ENCODE data around the gene FBXW7. TPM values are rescaled to one million over a fixed set of nuclear protein-coding genes. Genes with fewer than 3 reads are reported as not detected.

FBXW7 gene
- total and polyA plus RNA-seq, 4 donors = 6.5 to 62.7 (median 32.5) TPM

- DNase-seq = no peak
These were observed 10.0 kb downstream of the FBXW7 start for GRCh38 chr4:152525878-152526277.

GRCh38 chr4:152524427-152524826 is 11.5 kb downstream of the FBXW7 start:
- 94 to 95% methylated on average over 3 of the region's 3 CpGs for WGBS, 2 donors
- intact Hi-C loops (cut with DNase I) = no loop called here
- no peaks in the 10 kb centered on the region for H3K4me1 ChIP-seq (ENCODE audit: control insufficient read depth in 1 of 2, insufficient read depth in 2 of 2, low read length in 2 of 2)

More at GRCh38 chr4:152525878-152526277, 10.0 kb downstream of the FBXW7 start:
- no peak overlapping the region for H3K4me3 ChIP-seq (ENCODE audit: low read length in 2 of 2)
- peaks cover 0 to 2% of the 10 kb centered on the region in 2 donors for H3K4me1 ChIP-seq (ENCODE audit: control insufficient read depth in 1 of 2, insufficient read depth in 2 of 2, low read length in 2 of 2)
- 82 to 84% methylated on average over 4 of the region's 4 CpGs for WGBS, 2 donors
- no peaks in the 10 kb centered on the region for H3K36me3 ChIP-seq (ENCODE audit: control insufficient read depth in 1 of 2, insufficient read depth in 2 of 2, low read length in 1 of 2)
- no peak overlapping the region for H3K27ac ChIP-seq (ENCODE audit: low read depth in 1 of 2, low read length in 2 of 2)
- no peaks in the 10 kb centered on the region for H3K27me3 ChIP-seq (ENCODE audit: control insufficient read depth in 1 of 2, insufficient read depth in 2 of 2, low read length in 1 of 2)
- no peaks in the 10 kb centered on the region for H3K9me3 ChIP-seq (ENCODE audit: control insufficient read depth, low read length)
- intact Hi-C loops (cut with DNase I) = no loop called here
- ATAC-seq (ENCODE audit: low FRiP score) = no peak

GRCh38 chr4:152523731-152524130 is 12.2 kb downstream of the FBXW7 start:
- no peaks in the 10 kb centered on the region for H3K4me1 ChIP-seq (ENCODE audit: control insufficient read depth in 1 of 2, insufficient read depth in 2 of 2, low read length in 2 of 2)
- no peaks in the 10 kb centered on the region for H3K27me3 ChIP-seq (ENCODE audit: control insufficient read depth in 1 of 2, insufficient read depth in 2 of 2, low read length in 1 of 2)
- no peak overlapping the region for H3K4me3 ChIP-seq (ENCODE audit: low read length in 2 of 2)
- 58 to 70% methylated on average over 1 of the region's 1 CpG for WGBS, 2 donors
- no peak for ATAC-seq (ENCODE audit: low FRiP score)
- DNase-seq = no peak
- no peaks in the 10 kb centered on the region for H3K36me3 ChIP-seq (ENCODE audit: control insufficient read depth in 1 of 2, insufficient read depth in 2 of 2, low read length in 1 of 2)
- intact Hi-C loops (cut with DNase I) = no loop called here
- H3K27ac ChIP-seq (ENCODE audit: low read depth in 1 of 2, low read length in 2 of 2) = no peak overlapping the region
- H3K9me3 ChIP-seq (ENCODE audit: control insufficient read depth, low read length) = no peaks in the 10 kb centered on the region

More at GRCh38 chr4:152524427-152524826, 11.5 kb downstream of the FBXW7 start:
- DNase-seq = no peak
- H3K27ac ChIP-seq (ENCODE audit: low read depth in 1 of 2, low read length in 2 of 2) = no peak overlapping the region
- no peaks in the 10 kb centered on the region for H3K36me3 ChIP-seq (ENCODE audit: control insufficient read depth in 1 of 2, insufficient read depth in 2 of 2, low read length in 1 of 2)
- no peaks in the 10 kb centered on the region for H3K9me3 ChIP-seq (ENCODE audit: control insufficient read depth, low read length)
- ATAC-seq (ENCODE audit: low FRiP score) = no peak
- H3K27me3 ChIP-seq (ENCODE audit: control insufficient read depth in 1 of 2, insufficient read depth in 2 of 2, low read length in 1 of 2) = no peaks in the 10 kb centered on the region
- H3K4me3 ChIP-seq (ENCODE audit: low read length in 2 of 2) = no peak overlapping the region

- H3K9me3 ChIP-seq (ENCODE audit: control insufficient read depth, low read length) = no peaks in the 10 kb centered on the region
- no peaks in the 10 kb centered on the region for H3K4me1 ChIP-seq (ENCODE audit: control insufficient read depth in 1 of 2, insufficient read depth in 2 of 2, low read length in 2 of 2)
- WGBS, 2 donors = 86 to 88% methylated on average over 2 of the region's 2 CpGs
- intact Hi-C loops (cut with DNase I) = no loop called here
- ATAC-seq (ENCODE audit: low FRiP score) = no peak
- H3K27me3 ChIP-seq (ENCODE audit: control insufficient read depth in 1 of 2, insufficient read depth in 2 of 2, low read length in 1 of 2) = no peaks in the 10 kb centered on the region
- no peaks in the 10 kb centered on the region for H3K36me3 ChIP-seq (ENCODE audit: control insufficient read depth in 1 of 2, insufficient read depth in 2 of 2, low read length in 1 of 2)
- H3K4me3 ChIP-seq (ENCODE audit: low read length in 2 of 2) = no peak overlapping the region
- DNase-seq = no peak
- H3K27ac ChIP-seq (ENCODE audit: low read depth in 1 of 2, low read length in 2 of 2) = no peak overlapping the region
These were observed 13.1 kb downstream of the FBXW7 start for GRCh38 chr4:152522754-152523153.

- intact Hi-C loops (cut with DNase I) = no loop called here
- Histone ChIP-seq H3K27ac (ENCODE audit: low read depth in 1 of 2, low read length in 2 of 2) (no peak overlapping the region), H3K36me3 (ENCODE audit: control insufficient read depth in 1 of 2, insufficient read depth in 2 of 2, low read length in 1 of 2) (no peaks in the 10 kb centered on the region), H3K4me3 (ENCODE audit: low read length in 2 of 2) (no peak overlapping the region), H3K4me1 (ENCODE audit: control insufficient read depth in 1 of 2, insufficient read depth in 2 of 2, low read length in 2 of 2) (no peaks in the 10 kb centered on the region), H3K9me3 (ENCODE audit: control insufficient read depth, low read length) (no peaks in the 10 kb centered on the region), H3K27me3 (ENCODE audit: control insufficient read depth in 1 of 2, insufficient read depth in 2 of 2, low read length in 1 of 2) (no peaks in the 10 kb centered on the region)
- DNase-seq = no peak
- no peak for ATAC-seq (ENCODE audit: low FRiP score)
- WGBS, 2 donors = 87 to 91% methylated on average over 2 of the region's 2 CpGs
These were observed 13.6 kb downstream of the FBXW7 start for GRCh38 chr4:152522245-152522644.

GRCh38 chr4:152516156-152516555 is 19.7 kb downstream of the FBXW7 start:
- Histone ChIP-seq H3K4me1 (ENCODE audit: control insufficient read depth in 1 of 2, insufficient read depth in 2 of 2, low read length in 2 of 2) (no peaks in the 10 kb centered on the region), H3K27ac (ENCODE audit: low read depth in 1 of 2, low read length in 2 of 2) (no peak overlapping the region), H3K27me3 (ENCODE audit: control insufficient read depth in 1 of 2, insufficient read depth in 2 of 2, low read length in 1 of 2) (no peaks in the 10 kb centered on the region), H3K4me3 (ENCODE audit: low read length in 2 of 2) (no peak overlapping the region), H3K36me3 (ENCODE audit: control insufficient read depth in 1 of 2, insufficient read depth in 2 of 2, low read length in 1 of 2) (no peaks in the 10 kb centered on the region), H3K9me3 (ENCODE audit: control insufficient read depth, low read length) (no peaks in the 10 kb centered on the region)
- WGBS, 2 donors = 82 to 85% methylated on average over 8 of the region's 8 CpGs
- intact Hi-C loops (cut with DNase I) = no loop called here
- no peak for ATAC-seq (ENCODE audit: low FRiP score)
- no peak for DNase-seq

- H3K4me1 ChIP-seq (ENCODE audit: control insufficient read depth in 1 of 2, insufficient read depth in 2 of 2, low read length in 2 of 2) = no peaks in the 10 kb centered on the region
- peak in 1 of 2 donors; percentile 57 for DNase-seq
- H3K27me3 ChIP-seq (ENCODE audit: control insufficient read depth in 1 of 2, insufficient read depth in 2 of 2, low read length in 1 of 2) = no peaks in the 10 kb centered on the region
- H3K36me3 ChIP-seq (ENCODE audit: control insufficient read depth in 1 of 2, insufficient read depth in 2 of 2, low read length in 1 of 2) = no peaks in the 10 kb centered on the region
- H3K27ac ChIP-seq (ENCODE audit: low read depth in 1 of 2, low read length in 2 of 2) = no peak overlapping the region
- intact Hi-C loops (cut with DNase I) = no loop called here
- 84 to 85% methylated on average over 2 of the region's 2 CpGs for WGBS, 2 donors
- H3K9me3 ChIP-seq (ENCODE audit: control insufficient read depth, low read length) = no peaks in the 10 kb centered on the region
- H3K4me3 ChIP-seq (ENCODE audit: low read length in 2 of 2) = no peak overlapping the region
- no peak for ATAC-seq (ENCODE audit: low FRiP score)
These were observed 20.2 kb downstream of the FBXW7 start for GRCh38 chr4:152515678-152516077.

GRCh38 chr4:152514356-152514755 is 21.5 kb downstream of the FBXW7 start:
- H3K36me3 ChIP-seq (ENCODE audit: control insufficient read depth in 1 of 2, insufficient read depth in 2 of 2, low read length in 1 of 2) = no peaks in the 10 kb centered on the region
- no peaks in the 10 kb centered on the region for H3K4me1 ChIP-seq (ENCODE audit: control insufficient read depth in 1 of 2, insufficient read depth in 2 of 2, low read length in 2 of 2)
- no peak for DNase-seq
- H3K27ac ChIP-seq (ENCODE audit: low read depth in 1 of 2, low read length in 2 of 2) = no peak overlapping the region
- H3K27me3 ChIP-seq (ENCODE audit: control insufficient read depth in 1 of 2, insufficient read depth in 2 of 2, low read length in 1 of 2) = no peaks in the 10 kb centered on the region
- no peak for ATAC-seq (ENCODE audit: low FRiP score)
- intact Hi-C loops (cut with DNase I) = no loop called here
- no peak overlapping the region for H3K4me3 ChIP-seq (ENCODE audit: low read length in 2 of 2)
- H3K9me3 ChIP-seq (ENCODE audit: control insufficient read depth, low read length) = no peaks in the 10 kb centered on the region

GRCh38 chr4:152513078-152513477 is 22.8 kb downstream of the FBXW7 start:
- H3K36me3 ChIP-seq (ENCODE audit: control insufficient read depth in 1 of 2, insufficient read depth in 2 of 2, low read length in 1 of 2) = no peaks in the 10 kb centered on the region

More at GRCh38 chr4:152513078-152513477, 22.8 kb downstream of the FBXW7 start:
- Histone ChIP-seq H3K9me3 (ENCODE audit: control insufficient read depth, low read length) (no peaks in the 10 kb centered on the region), H3K27me3 (ENCODE audit: control insufficient read depth in 1 of 2, insufficient read depth in 2 of 2, low read length in 1 of 2) (no peaks in the 10 kb centered on the region), H3K4me3 (ENCODE audit: low read length in 2 of 2) (no peak overlapping the region), H3K4me1 (ENCODE audit: control insufficient read depth in 1 of 2, insufficient read depth in 2 of 2, low read length in 2 of 2) (no peaks in the 10 kb centered on the region), H3K27ac (ENCODE audit: low read depth in 1 of 2, low read length in 2 of 2) (no peak overlapping the region)
- WGBS, 2 donors = 97 to 98% methylated on average over 7 of the region's 7 CpGs
- no peak for ATAC-seq (ENCODE audit: low FRiP score)
- DNase-seq = no peak
- intact Hi-C loops (cut with DNase I) = no loop called here

All from aorta (tissue), 5 donors.